GM12864 (cell line): ENCODE data around the gene CLEC18C.
"Not testable (repeated sequence)": the region's sequence is repeated elsewhere in the genome, so short reads cannot be mapped to it uniquely, and the experiment has no call there.

Experiments
- DNase-seq: peaks from one replicate; pipeline ENCODE4 v3.0.0-alpha.2; 2011; ENCODE audit warnings: low read depth
- H3K4me3 ChIP-seq: 2 replicates; pipeline ENCODE4 v1.5.1; 2011; ENCODE audit warnings: mild to moderate bottlenecking, low read depth, low read length, control low read depth
- CTCF ChIP-seq: IDR thresholded peaks from 2 replicates; pipeline ENCODE4 v1.5.1; 2011; ENCODE audit warnings: low read depth, mild to moderate bottlenecking, moderate library complexity, low read length, control low read depth, inconsistent platforms; ENCODE audit errors: missing control alignments

CLEC18C gene

GRCh38 chr16:70152578-70153302 is 20.8 kb upstream of the CLEC18C start:
- no peak for DNase-seq
- TF ChIP-seq CTCF = no peak
- no peak overlapping the region for H3K4me3 ChIP-seq

DNA sequence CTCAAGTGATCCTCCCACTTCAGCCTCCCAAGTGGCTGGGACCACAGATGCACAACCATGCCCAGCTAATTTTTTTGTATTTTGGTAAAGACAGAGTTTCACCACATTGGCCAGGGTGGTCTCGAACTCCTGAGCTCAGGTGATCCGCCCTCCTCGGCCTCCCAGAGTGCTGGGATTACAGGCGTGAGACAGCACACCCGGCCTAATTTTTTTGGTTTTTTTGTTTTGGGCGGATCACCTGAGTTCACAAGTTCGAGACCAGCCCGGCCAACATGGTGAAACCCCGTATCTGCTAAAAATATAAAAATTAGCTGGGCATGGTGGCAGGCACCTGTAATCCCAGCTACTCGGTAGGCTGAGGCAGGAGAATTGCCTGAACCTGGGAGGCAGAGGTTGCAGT is 18.9 kb upstream of the CLEC18C start:
- DNase-seq = not testable (repeated sequence)

GRCh38 chr16:70156207-70156978 is 17.2 kb upstream of the CLEC18C start:
- no peak overlapping the region for H3K4me3 ChIP-seq
- no peak for TF ChIP-seq CTCF
- DNase-seq = no peak

More for the DNA sequence above, 18.9 kb upstream of the CLEC18C start:
- not testable (repeated sequence) for H3K4me3 ChIP-seq

GRCh38 chr16:70157105-70157476 is 16.5 kb upstream of the CLEC18C start:
- DNase-seq = no peak
- no peak for TF ChIP-seq CTCF
- no peak overlapping the region for H3K4me3 ChIP-seq

- TF ChIP-seq CTCF = no peak
- no peak overlapping the region for H3K4me3 ChIP-seq
- no peak for DNase-seq
These were observed 15.9 kb upstream of the CLEC18C start for GRCh38 chr16:70157477-70158260.

GRCh38 chr16:70158261-70158939 is 15.2 kb upstream of the CLEC18C start:
- no peak for TF ChIP-seq CTCF
- H3K4me3 ChIP-seq = no peak overlapping the region
- DNase-seq = no peak
